GM19193 (cell line): ENCODE data around the gene RCOR1.

Source experiments
- POLR2A ChIP-seq: IDR thresholded peaks from 4 replicates; pipeline ENCODE4 v1.6.1; 2011; ENCODE audit not compliant: insufficient read depth, insufficient read length; ENCODE audit errors: extremely low read depth

RCOR1 gene

DNA sequence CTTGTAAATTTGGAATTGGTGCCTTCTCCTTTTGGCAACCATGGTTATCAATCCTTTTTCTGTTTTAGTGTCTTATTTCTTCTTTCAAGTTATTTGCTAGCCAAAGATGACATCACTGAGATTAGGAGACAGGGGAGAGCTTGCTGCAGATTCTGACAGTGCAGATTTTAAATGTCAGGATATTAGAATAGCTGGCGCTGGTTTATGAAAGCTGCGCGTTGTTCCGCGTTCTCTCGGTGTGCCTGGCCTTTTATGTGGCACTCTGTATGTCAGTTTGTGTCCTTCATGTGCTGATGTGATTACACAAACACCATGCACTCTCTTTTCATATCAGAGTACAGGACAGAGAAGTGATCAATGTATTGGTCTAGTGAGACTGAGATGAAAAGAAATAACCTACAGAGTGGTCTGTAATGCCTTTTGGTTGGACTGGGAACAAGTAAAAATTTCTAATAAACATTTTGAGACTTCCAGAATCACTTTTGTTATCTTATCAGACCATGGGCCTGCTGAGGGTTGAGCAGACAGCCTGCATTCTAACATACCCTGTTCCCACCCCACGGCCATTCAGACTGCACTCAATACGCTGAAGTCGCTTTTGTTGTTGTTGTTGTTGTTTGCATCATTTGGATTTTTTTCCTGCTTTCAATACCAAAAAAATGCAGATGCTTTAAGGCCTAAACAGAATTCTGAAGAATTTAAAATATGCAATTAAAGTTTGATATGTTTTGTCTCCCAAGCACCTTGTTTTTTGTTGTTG is 135.1 kb downstream of the RCOR1 start:
- TF ChIP-seq POLR2A = no peak

DNA sequence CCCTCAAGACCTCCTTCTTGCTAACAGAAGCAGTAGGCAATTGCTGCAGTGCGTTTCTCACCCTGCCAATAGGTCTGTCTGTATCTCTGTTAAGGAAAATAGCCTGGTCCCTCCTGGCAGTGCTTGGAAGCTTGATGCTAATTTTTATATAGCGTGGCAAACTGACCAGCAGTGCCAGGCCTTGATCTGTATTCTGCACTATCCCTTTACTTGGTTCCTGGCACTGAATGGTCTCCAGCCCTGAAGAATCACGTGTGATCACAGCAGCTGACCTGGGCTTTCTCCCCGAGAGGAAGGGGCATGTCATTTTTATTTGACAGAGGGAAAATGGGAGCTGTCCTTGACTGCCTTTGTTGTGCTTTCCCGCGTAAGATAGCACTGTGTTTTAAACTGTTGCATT is 136.1 kb downstream of the RCOR1 start:
- TF ChIP-seq POLR2A = no peak

DNA sequence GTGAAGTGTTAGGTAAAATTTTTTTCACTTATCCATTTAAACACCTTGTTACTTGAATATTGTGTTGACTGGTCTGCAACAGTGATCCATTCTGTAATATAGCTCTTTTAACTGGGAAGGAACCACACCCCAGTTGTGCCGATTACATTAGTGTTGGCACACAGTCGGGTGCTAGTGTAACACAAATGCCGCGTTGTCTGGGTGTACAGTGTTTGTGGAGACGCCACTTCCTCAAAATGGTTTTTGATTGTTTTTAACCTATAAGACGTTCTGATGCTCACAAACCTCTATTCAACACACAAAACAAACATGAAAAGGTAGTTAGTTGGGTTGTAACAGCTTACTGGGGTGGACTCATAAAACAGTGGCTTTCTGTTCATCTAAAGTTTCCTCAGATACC is 136.8 kb downstream of the RCOR1 start:
- TF ChIP-seq POLR2A = no peak

DNA sequence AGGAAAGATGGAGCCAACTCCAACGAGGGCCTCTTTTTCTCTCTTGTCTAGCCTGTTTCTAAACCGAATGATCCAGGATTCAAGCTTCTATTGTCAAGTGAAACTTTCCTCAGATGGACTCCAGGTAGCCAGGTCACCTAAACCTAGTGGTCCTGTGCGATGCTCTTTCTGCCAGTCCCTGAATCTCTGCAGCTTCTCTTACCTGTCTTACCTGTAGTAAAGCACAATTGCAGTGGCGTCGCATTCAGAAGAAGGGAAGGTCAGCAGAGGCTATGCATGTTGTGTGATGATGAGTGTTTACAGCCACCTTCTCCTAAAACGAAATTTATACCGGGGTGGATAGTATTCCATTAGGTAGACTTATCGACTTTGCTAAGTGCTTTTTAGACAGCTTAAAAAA is 137.4 kb downstream of the RCOR1 start:
- TF ChIP-seq POLR2A = no peak

DNA sequence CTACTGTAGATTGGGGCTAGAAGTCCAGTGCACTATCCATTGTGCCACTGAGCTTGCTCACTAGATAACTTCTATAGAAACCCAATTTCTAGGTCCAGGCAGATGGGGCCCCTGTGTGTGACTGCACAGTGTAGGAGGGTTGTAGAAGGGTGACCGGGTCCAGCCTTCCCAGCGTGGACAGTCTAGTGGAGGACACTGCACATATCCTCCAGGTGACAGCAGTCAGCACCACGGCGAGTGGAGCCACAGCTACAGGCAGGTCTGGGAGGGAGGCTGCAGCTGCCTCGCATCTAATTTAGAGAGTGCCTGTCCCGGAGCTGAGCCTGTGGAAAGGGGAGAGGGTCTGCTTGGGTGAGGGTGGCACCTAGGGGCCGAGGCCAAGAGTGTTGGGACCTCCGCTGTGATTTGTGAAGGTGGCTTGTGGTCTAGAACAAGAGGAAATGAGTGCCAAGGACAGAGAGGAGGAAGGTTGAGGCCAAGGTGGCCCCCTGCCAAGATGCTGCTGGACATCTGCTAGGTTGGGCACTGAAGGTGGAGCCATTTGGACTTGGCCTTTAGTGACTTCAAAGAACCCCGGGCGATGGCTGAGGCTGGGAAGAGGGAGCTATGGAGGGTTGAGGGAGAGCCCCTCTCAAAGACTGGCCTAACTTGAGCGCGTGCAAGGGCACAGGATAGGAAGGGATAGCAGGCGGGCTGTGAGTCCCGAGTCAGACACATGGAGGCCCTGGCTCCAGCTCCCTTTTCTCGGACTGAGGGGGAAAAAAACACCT is 138.8 kb downstream of the RCOR1 start:
- no peak for TF ChIP-seq POLR2A

DNA sequence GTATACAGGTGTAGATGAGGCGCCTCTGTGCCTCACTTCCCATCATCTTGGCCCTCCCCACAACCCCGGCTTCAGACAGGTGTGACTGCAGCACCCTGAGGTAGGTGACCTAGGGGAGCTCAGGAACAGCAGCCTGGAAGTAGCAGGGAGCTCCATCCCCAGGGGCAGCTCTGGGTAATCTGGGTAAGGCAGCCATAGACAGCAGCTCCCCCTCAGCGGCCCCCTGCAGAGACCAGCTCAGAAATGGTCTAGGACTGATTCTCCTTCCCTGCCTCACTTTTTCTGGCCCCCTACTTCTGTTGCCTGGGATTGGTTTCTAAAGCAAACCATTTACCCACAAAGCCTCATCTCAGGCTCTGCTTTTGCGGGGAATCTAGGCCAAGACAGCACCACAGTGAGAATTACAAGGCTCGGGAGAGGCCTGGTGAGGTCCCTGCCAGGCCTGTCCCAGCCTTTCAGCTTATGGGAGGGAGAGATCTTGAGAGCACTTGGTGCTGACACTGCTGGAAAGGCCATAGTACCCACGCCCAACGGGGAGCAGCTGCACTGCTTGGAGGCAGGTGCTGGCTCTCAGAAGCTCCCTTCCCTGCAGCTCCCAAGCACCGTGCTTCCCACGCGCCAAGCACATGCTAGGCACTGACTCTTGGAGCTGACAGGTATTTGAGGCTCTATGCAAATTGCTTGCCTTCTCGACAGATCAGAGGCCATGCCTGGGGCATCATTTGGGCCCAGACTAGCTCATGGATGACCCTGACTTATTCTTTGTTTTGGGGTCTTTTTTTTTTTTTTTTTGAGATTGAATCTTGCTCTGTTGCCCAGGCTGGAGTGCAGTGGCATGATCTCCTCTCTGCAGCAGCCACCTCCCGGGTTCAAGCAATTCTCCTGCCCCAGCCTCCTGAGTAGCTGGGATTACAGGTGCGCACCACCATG is 139.7 kb downstream of the RCOR1 start:
- TF ChIP-seq POLR2A = no peak

DNA sequence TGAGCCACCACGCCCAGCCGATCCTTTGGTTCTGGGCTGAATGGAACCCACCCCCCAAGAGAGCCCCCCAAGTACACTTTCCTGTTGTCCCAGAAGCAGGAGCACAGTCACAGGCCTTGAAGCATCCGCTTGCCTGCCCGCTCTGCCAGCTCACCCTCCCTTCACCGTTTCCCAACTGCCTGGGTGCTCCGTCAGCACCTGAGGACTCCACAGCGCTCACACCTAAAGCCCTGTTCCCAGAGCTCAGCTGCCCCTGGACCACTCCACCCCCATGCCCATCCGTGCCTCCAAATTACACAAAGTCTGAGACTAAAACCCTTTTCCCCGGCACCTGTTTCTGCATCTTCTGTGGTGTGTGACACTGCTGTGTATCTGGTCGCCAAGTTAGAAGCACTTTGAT is 140.5 kb downstream of the RCOR1 start:
- no peak for TF ChIP-seq POLR2A

DNA sequence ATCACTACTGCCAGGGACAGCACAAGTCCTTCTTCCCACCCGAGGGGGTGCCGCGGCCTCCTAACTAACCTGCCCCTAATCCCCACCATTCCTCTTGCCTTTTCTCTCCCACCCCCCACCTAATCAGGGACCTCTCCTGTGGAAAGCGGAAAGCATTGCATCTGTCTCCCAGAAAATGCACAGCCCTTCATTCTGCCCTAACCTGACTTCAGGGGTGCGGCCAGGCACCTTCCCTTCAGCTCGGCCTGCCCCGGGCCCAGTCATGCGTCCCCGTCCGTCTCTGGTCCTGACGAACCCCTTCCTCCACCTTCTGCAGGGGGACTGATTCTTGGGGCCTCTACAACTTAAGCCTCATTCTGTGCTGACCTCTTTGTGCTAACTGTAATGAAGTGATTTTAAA is 140.9 kb downstream of the RCOR1 start:
- no peak for TF ChIP-seq POLR2A

DNA sequence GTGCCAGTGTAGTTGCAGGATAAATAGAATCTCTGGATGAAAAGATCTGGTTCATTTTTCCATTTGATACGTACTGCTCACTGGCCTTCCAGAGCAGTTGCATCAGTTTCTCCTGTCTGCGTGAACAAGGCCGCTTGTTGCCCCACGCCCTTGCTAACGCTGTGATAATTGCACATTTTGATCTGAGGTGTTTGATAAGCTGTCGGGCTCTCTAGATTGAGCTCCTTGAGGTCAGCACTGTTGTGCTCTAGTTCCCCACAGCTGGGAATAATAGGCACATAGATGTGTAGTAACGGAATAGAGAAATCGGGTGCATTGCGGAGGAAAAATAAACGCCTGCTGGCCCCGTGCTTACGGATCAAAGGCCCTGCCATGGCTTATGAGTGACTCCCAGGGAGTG is 142.0 kb downstream of the RCOR1 start:
- no peak for TF ChIP-seq POLR2A

DNA sequence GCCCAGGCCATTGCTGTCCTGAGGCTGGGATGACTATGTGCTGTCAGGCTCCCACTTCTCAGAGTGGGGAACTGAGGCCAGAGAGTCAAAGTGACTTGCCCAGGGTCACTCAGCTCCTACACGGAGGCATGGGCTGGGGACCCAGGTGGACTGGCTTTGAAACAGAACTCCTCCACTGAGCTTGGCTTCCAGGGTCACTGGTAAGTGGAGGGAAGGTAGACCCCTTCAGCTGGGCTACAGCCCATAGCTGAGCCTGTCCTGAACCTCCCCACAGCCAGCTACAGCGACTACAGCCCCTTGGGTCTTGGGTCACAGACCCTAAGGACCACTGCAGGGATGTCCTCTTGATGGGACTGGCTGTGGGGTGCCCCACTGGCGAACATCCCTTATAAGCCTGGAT is 144.5 kb downstream of the RCOR1 start:
- no peak for TF ChIP-seq POLR2A

DNA sequence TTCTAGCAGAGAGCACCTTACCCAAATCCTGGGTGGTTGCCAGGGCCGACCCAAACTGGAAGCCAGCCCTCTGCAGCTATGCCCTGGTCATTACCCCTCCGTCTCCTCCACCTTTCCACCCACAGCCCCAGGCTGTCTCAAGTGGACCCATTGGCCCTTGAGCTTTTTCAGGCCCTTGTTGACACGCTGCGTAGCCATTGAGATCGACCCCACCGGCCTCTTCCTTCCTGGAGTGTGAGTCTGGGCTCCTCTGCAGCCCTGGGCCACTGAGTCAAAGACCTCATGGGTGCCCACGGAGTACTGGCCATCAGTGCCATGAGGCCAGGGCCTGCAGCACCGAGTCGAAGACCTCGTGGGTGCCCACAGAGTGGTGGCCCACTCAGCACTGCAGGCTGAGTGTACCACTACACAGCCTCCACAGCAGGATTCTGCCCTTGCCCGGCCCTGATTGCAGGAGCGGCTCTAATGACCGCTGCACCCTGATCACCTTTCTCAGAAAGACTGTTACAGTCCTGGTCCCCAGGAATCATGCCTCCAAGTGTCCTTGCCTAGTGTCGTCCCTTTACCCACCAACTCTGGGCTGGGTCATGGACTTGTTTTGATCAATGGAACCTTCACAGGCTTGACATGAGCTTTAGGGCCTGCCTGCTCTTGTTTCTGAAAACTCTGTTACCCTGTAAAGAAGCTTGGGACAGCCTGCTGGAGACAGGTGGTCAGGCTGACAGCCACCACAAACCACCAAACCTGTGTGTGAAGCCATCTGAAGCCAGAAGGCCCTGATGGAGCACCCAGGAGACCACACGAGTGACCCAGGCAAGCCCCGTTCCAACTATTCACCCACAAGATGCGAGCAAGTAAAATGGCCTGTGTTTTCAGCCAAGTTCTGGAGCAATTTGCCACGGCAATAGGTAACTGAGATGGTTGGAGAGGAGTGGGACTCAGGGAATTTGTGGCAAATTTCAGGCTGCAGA is 145.2 kb downstream of the RCOR1 start:
- TF ChIP-seq POLR2A = no peak

DNA sequence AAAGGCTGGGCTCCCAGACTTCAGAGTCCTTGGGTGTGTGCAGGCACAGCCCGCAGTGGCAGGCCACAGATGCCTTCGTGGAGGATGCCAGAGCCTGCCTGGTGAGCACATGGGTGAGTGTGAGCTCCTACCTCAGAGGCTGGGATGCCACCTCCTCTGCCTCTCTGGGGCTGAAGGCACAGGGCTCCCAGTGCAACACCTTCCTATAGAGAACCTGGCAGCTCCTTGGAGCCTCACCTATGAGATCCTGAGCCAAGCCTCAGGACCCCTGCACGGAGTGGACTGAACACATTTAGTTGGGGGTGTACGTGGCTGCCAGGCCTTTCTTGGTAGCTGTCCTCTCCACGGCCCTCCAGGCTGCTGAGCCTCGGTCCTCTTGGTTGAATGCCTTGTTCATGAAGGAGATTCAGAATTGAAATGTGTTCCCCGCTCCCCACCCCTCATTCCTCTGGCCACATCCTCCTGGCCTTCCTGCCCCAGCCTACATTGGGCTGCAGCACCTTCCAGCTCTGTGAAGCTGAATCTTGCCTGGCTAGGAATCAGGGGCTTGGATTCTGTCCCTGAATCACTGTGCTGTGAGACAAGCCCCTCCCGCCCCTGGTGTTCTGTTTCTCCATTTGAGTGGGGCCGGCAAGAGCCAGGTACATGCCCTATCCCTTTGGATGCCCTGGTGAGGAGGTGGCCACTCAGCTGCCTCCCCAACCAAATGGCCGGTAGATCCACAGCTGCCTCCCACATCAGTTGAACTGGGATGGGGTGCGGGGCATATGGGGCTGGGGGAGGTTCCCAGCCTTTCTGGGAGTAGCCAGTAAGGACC is 146.1 kb downstream of the RCOR1 start:
- TF ChIP-seq POLR2A = no peak

DNA sequence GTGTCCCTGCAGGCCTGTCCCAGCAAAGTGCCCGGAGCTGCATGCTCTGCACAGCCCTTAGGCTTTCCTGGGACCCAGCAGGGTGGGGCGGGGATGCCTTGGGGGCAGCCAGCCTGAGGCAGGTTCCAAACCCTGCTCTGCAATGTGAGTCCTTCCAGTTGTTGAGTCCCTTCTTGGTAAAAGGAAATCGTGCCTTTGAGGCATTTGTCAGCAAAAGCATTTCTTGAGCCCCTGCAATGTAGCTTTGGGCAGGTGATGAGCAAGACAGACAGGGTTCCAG is 146.7 kb downstream of the RCOR1 start:
- TF ChIP-seq POLR2A = no peak
